A673 (cell line): ENCODE data around the gene C9orf78. TPM values are rescaled to one million over a fixed set of nuclear protein-coding genes. Genes with fewer than 3 reads are reported as not detected.
"Not testable (repeated sequence)": the region's sequence is repeated elsewhere in the genome, so short reads cannot be mapped to it uniquely, and the experiment has no call there.

Experiments
- BruUV-seq: library from RNA; stranded (reverse); fragments of 400-500 nt; replicated peaks from 2 replicates; lab custom pipeline; 2021; lab: Mats Ljungman, UMichigan
- CTCF ChIA-PET: fragments of 300-600 bp; sonication (Branson Sonifier 250); formaldehyde crosslinking; loops from one replicate; lab custom pipeline; 2022; ENCODE audit warnings: antibody characterized with exemption; lab: Charles Lee
- POLR2A ChIA-PET: fragments of 300-600 bp; sonication (Branson Sonifier 250); formaldehyde crosslinking; loops from one replicate; lab custom pipeline; 2022; ENCODE audit warnings: antibody characterized with exemption; ENCODE audit not compliant: low non-redundant PET; lab: Charles Lee
- DNase-seq: peaks from one replicate; pipeline ENCODE4 v3.0.0-alpha.2; 2015; ENCODE audit warnings: low spot score
- H3K27ac ChIP-seq: fragments of 200-600 bp; sonication (generic); 2 replicates; pipeline ENCODE4 v1.5.1; 2016; ENCODE audit warnings: mixed run types, low read depth, mild to moderate bottlenecking, mixed read lengths, antibody characterized with exemption, low read length; ENCODE audit not compliant: poor library complexity, severe bottlenecking
- H3K27me3 ChIP-seq: fragments of 200-600 bp; sonication (generic); replicated peaks from 2 replicates; pipeline ENCODE4 v1.6.1; 2017; ENCODE audit warnings: mixed run types, low read depth, mild to moderate bottlenecking, mixed read lengths, antibody characterized with exemption, low read length; ENCODE audit not compliant: insufficient read depth, poor library complexity
- H3K36me3 ChIP-seq: fragments of 200-600 bp; sonication (generic); 2 replicates; pipeline ENCODE4 v1.6.1; 2016; ENCODE audit warnings: mixed run types, mild to moderate bottlenecking, mixed read lengths, antibody characterized with exemption, low read length; ENCODE audit not compliant: insufficient read depth, poor library complexity, severe bottlenecking
- H3K4me1 ChIP-seq: fragments of 200-600 bp; sonication (generic); 2 replicates; pipeline ENCODE4 v1.6.1; 2017; ENCODE audit warnings: mixed run types, mild to moderate bottlenecking, mixed read lengths, antibody characterized with exemption, low read length; ENCODE audit not compliant: insufficient read depth, poor library complexity, severe bottlenecking
- H3K4me3 ChIP-seq: fragments of 200-600 bp; sonication (generic); 2 replicates; pipeline ENCODE4 v1.5.1; 2016; ENCODE audit warnings: low read depth, mixed run types, mild to moderate bottlenecking, mixed read lengths, low read length; ENCODE audit not compliant: poor library complexity, severe bottlenecking
- H3K9me3 ChIP-seq: fragments of 200-600 bp; sonication (generic); 2 replicates; pipeline ENCODE4 v1.6.1; 2016; ENCODE audit warnings: mixed run types, low read depth, mild to moderate bottlenecking, mixed read lengths, antibody characterized with exemption, low read length; ENCODE audit not compliant: poor library complexity, severe bottlenecking
- CTCF ChIP-seq: fragments of 300-800, 200-600 bp; sonication (generic); conservative IDR thresholded peaks from 2 replicates; pipeline ENCODE4 v1.5.1; 2017; ENCODE audit warnings: low read depth, mild to moderate bottlenecking, antibody characterized with exemption, low read length, moderate library complexity, mixed read lengths
- EZH2 ChIP-seq: fragments of 200-600 bp; sonication (generic); IDR thresholded peaks from 2 replicates; pipeline ENCODE4 v1.6.1; 2017; ENCODE audit warnings: borderline replicate concordance, low read depth, mild to moderate bottlenecking, mixed read lengths, antibody characterized with exemption, low read length; ENCODE audit not compliant: poor library complexity, severe bottlenecking
- intact Hi-C: fragments of 100-400 bp; cut with micrococcal nuclease; formaldehyde crosslinking; loops from one replicate; pipeline ENCODE4 v1.10.0; 2022; ENCODE audit not compliant: unreplicated experiment
- total RNA-seq: library from RNA; stranded (reverse); gene quantifications from 2 replicates; pipeline ENCODE4 v1.2.3, GENCODE V29; 2021

The C9orf78 gene
- total RNA-seq, 1 experiment from 2014 or later: 60.4 TPM

- intact Hi-C loops: loop anchor here (5.0 kb wide), 1 partner anchor 167 kb away; the partner anchor contains the start of gene NTMT1
- no peak for DNase-seq
- POLR2A ChIA-PET: no interaction called here
- H3K9me3 ChIP-seq: no peaks in the 10 kb centered on the region
- H3K27ac ChIP-seq: no peak overlapping the region
- TF ChIP-seq EZH2 (no peak), CTCF (no peak)
- H3K4me1 ChIP-seq: no peaks in the 10 kb centered on the region
- CTCF ChIA-PET: no interaction called here
- H3K27me3 ChIP-seq: peaks cover 13% of the 10 kb centered on the region
- no TSS peak for BruUV-seq
- no peak overlapping the region for H3K4me3 ChIP-seq
- no peaks in the 10 kb centered on the region for H3K36me3 ChIP-seq
These were observed 40.5 kb downstream of the C9orf78 start for GRCh38 chr9:129794549-129794948.

GRCh38 chr9:129786481-129786880, 48.6 kb downstream of the C9orf78 start:
- BruUV-seq: no TSS peak
- intact Hi-C loops: loop anchor here (5.0 kb wide), 1 partner anchor 649 kb away; no protein-coding TSS in a partner anchor
- POLR2A ChIA-PET: no interaction called here

GRCh38 chr9:129785866-129786265, 49.2 kb downstream of the C9orf78 start:
- H3K9me3 ChIP-seq: no peaks in the 10 kb centered on the region
- BruUV-seq: no TSS peak
- H3K4me1 ChIP-seq: no peaks in the 10 kb centered on the region
- peaks cover 8% of the 10 kb centered on the region for H3K27me3 ChIP-seq
- H3K36me3 ChIP-seq: no peaks in the 10 kb centered on the region
- TF ChIP-seq CTCF: no peak
- no peak for TF ChIP-seq EZH2
- H3K27ac ChIP-seq: no peak overlapping the region
- ChIA-PET CTCF (interaction anchor here (0.5 to 1.5 kb wide), 2 partner anchors 59 to 129 kb away, joined by 3 to 9 read pairs; no protein-coding TSS in a partner anchor), POLR2A (no interaction called here)
- no peak overlapping the region for H3K4me3 ChIP-seq
- no peak for DNase-seq
- intact Hi-C loops: loop anchor here (5.0 kb wide), 1 partner anchor 649 kb away; no protein-coding TSS in a partner anchor

More at GRCh38 chr9:129786481-129786880, 48.6 kb downstream of the C9orf78 start:
- no peaks in the 10 kb centered on the region for H3K9me3 ChIP-seq
- TF ChIP-seq CTCF (no peak), EZH2 (no peak)
- H3K27ac ChIP-seq: no peak overlapping the region
- no peaks in the 10 kb centered on the region for H3K4me1 ChIP-seq
- no peaks in the 10 kb centered on the region for H3K36me3 ChIP-seq
- CTCF ChIA-PET: interaction anchor here (0.5 to 1.5 kb wide), 2 partner anchors 60 to 129 kb away, joined by 3 to 9 read pairs; no protein-coding TSS in a partner anchor
- peaks cover 8% of the 10 kb centered on the region for H3K27me3 ChIP-seq
- no peak for DNase-seq
- H3K4me3 ChIP-seq: no peak overlapping the region

GRCh38 chr9:129784970-129785369, 50.1 kb downstream of the C9orf78 start:
- BruUV-seq, H3K9me3 ChIP-seq, DNase-seq, H3K4me3 ChIP-seq, H3K27me3 ChIP-seq, H3K27ac ChIP-seq, H3K4me1 ChIP-seq, H3K36me3 ChIP-seq: not testable (repeated sequence)
- intact Hi-C loops: loop anchor here (5.0 kb wide), 2 partner anchors 143 to 648 kb away; partner anchors contain the start of gene ASB6
- POLR2A ChIA-PET: interaction anchor here (0.7 kb wide), 1 partner anchor 56 kb away, joined by 16 read pairs; no protein-coding TSS in a partner anchor
- CTCF ChIA-PET: interaction anchor here (1.5 kb wide), 1 partner anchor 58 kb away, joined by 9 read pairs; no protein-coding TSS in a partner anchor
